Sigmoid colon (tissue), 7 donors: ENCODE data around the gene MAP10. TPM values are rescaled to one million over a fixed set of nuclear protein-coding genes. Genes with fewer than 3 reads are reported as not detected.
A peak's percentile ranks its signal among the peaks of the same experiment; 100 is the strongest.

Experiments
- DNase-seq: peaks from one replicate; pipeline ENCODE4 v3.0.0-alpha.2; 2019
- H3K27ac ChIP-seq, 4 donors: fragments of 200-600 bp; sonication (generic); one replicate each; pipeline ENCODE4 v1.5.1; 2016 to 2019; ENCODE audit warnings: mild to moderate bottlenecking in 1 of 4
- H3K27me3 ChIP-seq, 3 donors: fragments of 200-600 bp; sonication (generic); one replicate each; pipeline ENCODE4 v1.5.1; 2019; ENCODE audit warnings: mild to moderate bottlenecking in 1 of 3
- H3K36me3 ChIP-seq, 4 donors: fragments of 200-600 bp; sonication (generic); one replicate each; pipeline ENCODE4 v1.5.1; 2016 to 2019
- H3K4me1 ChIP-seq, 4 donors: fragments of 200-600 bp; sonication (generic); one replicate each; pipeline ENCODE4 v1.5.1; 2017 to 2019
- H3K4me3 ChIP-seq, 4 donors: fragments of 200-600 bp; sonication (generic); one replicate each; pipeline ENCODE4 v1.5.1; 2017 to 2019; ENCODE audit warnings: mild to moderate bottlenecking in 2 of 4, moderate library complexity in 1 of 4
- H3K9me3 ChIP-seq, 4 donors: fragments of 200-600 bp in 3 of 4; sonication (generic) in 3 of 4; one replicate each; pipeline versions ENCODE4 v1.5.1 to v1.6.1; 2013 to 2019
- EP300 ChIP-seq, 4 donors: sonication (generic); formaldehyde crosslinking; IDR thresholded peaks; one replicate each; pipeline ENCODE4 v1.6.1; 2017; ENCODE audit warnings: antibody characterized with exemption in 4 of 4
- POLR2A ChIP-seq, 2 donors: fragments of 450-650 bp; IDR thresholded peaks; one replicate each; pipeline ENCODE4 v1.6.1; 2016; ENCODE audit warnings: antibody characterized with exemption in 2 of 2, mild to moderate bottlenecking in 2 of 2, moderate library complexity in 2 of 2
- POLR2AphosphoS5 ChIP-seq, 4 donors: sonication (generic); formaldehyde crosslinking; IDR thresholded peaks; one replicate each; pipeline ENCODE4 v1.6.1; 2017; ENCODE audit warnings: antibody characterized with exemption in 4 of 4
- WGBS, 2 donors: extraction: QIAGEN DNeasy Blood & Tissue Kit; methylation state at CpG; one replicate each; pipeline ENCODE4 v1.1.7; 2013; 5-methylcytosine and 5-hydroxymethylcytosine counted together
- intact Hi-C: fragments of 100-400 bp; cut with DNase I; formaldehyde crosslinking; loops from one replicate; pipeline ENCODE4 v1.15.1; 2023
- polyA plus RNA-seq, 3 donors: library from polyadenylated mRNA; stranded (reverse); fragments of 200-250 nt; gene quantifications; one replicate each; pipeline ENCODE4 v1.2.3, GENCODE V29; 2013
- total RNA-seq, 4 donors: library from RNA; depleted of rRNA; stranded (reverse); fragments of >200 nt; gene quantifications; one replicate each; pipeline ENCODE4 v1.1.0, GENCODE V29; 2016
- TF ChIP-seq, protein P1 (sequence below), 4 experiments: fragments of 450-650 bp in 3 of 4; fragments of 200-600 bp in 1 of 4; IDR thresholded peaks; one replicate each; pipeline ENCODE4 v1.5.1; 2016 to 2019; ENCODE audit warnings: antibody characterized with exemption in 4 of 4, mild to moderate bottlenecking in 3 of 4, moderate library complexity in 2 of 4
- donor health status: healthy with polysubstance abuse.
- donor health status: Bipolar disorder and iron deficiency.
- donor health status: healthy.

MAP10 gene, protein sequence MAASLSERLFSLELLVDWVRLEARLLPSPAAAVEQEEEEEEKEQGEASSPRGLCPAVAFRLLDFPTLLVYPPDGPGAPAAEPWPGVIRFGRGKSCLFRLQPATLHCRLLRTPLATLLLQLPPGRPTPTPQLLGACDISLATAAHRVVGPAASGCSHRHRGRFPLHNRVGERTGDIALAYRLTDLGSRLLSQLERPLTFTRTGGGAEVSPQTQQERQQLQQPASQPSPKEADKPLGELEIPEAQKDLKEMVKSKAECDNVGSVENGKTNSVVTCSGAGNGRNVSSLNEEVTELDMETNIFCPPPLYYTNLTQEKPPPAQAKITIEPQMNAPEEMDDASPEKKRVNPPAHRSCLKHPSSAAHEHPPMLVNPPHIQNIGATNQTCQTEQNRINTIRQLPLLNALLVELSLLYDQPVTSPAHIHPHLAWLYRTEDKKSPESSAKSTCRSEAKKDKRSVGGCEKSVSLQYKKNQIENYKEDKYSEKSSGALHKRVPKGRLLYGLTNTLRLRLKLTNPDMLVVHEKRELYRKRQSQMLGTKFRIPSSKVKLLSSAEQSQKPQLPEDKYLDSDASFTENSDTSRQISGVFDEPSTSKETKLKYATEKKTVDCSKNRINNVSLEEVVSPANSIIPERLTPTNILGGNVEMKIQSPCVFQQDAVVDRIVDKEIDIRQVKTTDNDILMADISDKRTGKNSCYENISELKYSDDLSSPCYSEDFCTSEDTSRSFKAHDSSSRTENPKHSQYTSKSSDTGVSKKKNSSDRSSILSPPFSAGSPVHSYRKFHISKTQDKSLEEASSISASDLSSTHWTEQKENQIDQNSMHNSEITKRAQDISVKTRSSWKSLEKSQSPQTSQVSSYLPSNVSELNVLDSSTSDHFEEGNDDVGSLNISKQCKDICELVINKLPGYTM
- 1 to 10 TPM; 1.4 to 3.3 (median 2.7) TPM for total RNA-seq
- 1 to 10 TPM in 1 of 3 donors, under 1 TPM in 2; 0.46 to 2.0 (median 0.60) TPM for polyA plus RNA-seq

DNA sequence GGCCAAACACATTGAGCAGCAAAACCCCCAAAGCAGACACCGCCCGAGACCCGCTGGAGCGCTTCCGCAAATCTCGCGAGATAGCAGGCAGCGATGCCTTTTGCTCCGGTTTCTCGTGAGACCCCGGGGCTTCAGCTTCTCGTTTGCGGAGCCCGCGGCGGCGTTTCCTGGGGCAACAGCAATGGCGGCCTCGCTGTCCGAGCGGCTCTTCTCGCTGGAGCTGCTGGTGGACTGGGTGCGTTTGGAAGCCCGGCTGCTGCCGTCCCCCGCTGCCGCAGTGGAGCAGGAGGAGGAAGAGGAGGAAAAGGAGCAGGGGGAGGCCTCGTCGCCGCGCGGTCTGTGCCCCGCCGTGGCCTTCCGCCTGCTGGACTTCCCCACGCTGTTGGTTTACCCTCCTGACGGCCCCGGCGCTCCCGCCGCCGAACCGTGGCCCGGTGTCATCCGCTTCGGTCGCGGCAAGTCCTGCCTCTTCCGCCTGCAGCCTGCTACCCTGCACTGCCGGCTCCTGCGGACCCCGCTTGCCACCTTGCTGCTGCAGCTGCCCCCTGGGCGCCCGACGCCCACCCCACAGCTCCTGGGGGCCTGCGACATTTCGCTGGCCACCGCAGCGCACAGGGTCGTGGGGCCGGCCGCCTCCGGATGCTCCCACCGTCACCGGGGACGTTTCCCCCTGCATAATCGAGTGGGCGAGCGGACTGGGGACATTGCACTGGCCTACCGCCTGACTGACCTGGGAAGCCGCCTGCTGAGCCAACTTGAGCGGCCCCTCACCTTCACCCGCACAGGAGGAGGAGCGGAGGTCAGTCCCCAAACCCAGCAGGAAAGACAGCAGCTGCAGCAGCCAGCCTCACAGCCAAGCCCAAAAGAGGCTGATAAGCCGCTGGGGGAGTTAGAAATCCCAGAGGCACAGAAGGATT, at the start of gene MAP10:
MAP10 (plus strand) TSS at position 148 of the 917 bp plus-strand sequence; CDS start at position 182, 34 bp downstream.
- H3K27ac ChIP-seq = peak within 1 kb of the TSS; percentile 75 to 80 (median 76)
- peak in 3 of 4 donors; percentile 19 to 59 (median 45) for TF ChIP-seq POLR2AphosphoS5 (IDR thresholded peaks at IDR 0.05)
- no peak for TF ChIP-seq EP300 (IDR thresholded peaks at IDR 0.05)
- H3K9me3 ChIP-seq = no peaks in the 10 kb centered on the region
- peak within 1 kb of the TSS; percentile 63 to 80 (median 70) for H3K4me3 ChIP-seq
- peaks cover 0 to 17% (median 8%) of the 10 kb centered on the region in 4 donors for H3K4me1 ChIP-seq
- peak; percentile 82 for DNase-seq
- H3K27me3 ChIP-seq = no peaks in the 10 kb centered on the region
- intact Hi-C loops = loop anchor here (10.0 kb wide), 1 partner anchor 149 kb away; the partner anchor contains the start of gene NTPCR
- H3K36me3 ChIP-seq = no peaks in the 10 kb centered on the region
- WGBS, 2 donors = 12 to 20% methylated on average over 75 of the region's 75 CpGs

DNA sequence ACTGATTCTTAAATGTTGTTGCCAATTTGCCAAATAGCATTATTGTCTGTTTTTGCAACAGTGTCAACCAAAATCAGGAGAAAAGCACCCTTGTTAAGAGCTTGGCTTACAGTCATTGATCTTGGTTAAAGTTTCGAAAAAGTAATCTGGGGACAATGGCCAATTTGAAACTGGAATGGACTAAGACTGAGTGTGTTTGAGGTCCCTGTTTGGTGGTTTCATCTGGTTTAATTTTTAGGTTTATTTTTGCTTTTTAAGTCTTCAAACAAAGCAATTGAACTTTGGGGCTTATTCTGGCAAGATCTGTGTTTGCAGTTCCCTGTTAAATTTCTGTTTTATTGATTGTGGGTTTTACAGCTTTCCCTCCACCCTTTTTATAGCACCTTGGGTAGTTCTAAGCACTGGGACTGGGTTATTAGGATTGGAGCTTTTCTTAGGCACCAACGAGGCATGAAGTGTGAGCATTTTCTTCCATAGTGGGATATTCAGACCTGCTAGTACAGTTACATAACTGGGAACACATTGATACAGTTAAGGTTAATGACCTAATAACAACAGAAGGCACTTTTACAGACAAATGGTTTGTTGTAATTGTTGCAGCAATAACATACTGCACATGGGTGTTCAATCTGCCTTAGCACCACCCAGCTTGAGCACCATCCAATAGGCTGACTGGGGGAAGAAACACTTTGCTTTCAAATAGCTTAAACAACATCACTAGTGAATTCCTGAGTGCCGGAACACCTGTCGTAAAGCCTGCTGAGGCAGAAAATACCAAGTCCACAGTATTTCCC, 40.6 kb upstream of the MAP10 start:
- peak overlapping the region; percentile 11 to 83 (median 46) for H3K27ac ChIP-seq
- 16 to 68% methylated on average over 4 of the region's 4 CpGs for WGBS, 2 donors
- H3K9me3 ChIP-seq = no peaks in the 10 kb centered on the region

DNA sequence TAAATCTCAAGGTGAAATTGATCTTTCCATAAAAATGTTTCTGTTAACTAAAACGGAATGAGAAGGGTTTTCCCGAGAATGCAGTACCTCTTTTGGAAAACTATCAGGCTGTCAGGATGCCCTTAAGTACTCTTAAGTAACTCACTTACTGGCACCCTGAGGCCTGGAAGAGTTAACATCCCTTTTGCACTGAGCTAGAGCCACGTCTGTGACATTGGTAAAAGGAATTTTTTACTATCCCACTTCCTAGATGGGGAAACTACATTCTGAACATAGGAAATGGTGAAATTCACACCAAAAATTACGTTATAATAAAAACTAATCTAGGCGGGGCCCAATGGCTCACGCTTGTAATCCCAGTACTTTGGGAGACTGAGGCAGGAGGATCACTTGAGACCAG, 39.7 kb upstream of the MAP10 start:
- TF ChIP-seq, protein P1, sequence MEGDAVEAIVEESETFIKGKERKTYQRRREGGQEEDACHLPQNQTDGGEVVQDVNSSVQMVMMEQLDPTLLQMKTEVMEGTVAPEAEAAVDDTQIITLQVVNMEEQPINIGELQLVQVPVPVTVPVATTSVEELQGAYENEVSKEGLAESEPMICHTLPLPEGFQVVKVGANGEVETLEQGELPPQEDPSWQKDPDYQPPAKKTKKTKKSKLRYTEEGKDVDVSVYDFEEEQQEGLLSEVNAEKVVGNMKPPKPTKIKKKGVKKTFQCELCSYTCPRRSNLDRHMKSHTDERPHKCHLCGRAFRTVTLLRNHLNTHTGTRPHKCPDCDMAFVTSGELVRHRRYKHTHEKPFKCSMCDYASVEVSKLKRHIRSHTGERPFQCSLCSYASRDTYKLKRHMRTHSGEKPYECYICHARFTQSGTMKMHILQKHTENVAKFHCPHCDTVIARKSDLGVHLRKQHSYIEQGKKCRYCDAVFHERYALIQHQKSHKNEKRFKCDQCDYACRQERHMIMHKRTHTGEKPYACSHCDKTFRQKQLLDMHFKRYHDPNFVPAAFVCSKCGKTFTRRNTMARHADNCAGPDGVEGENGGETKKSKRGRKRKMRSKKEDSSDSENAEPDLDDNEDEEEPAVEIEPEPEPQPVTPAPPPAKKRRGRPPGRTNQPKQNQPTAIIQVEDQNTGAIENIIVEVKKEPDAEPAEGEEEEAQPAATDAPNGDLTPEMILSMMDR (IDR thresholded peaks at IDR 0.05) = no peak
- TF ChIP-seq POLR2A (IDR thresholded peaks at IDR 0.05) (no peak), EP300 (IDR thresholded peaks at IDR 0.05) (no peak), POLR2AphosphoS5 (IDR thresholded peaks at IDR 0.05) (no peak)
- 42 to 76% methylated on average over 6 of the region's 6 CpGs for WGBS, 2 donors
- intact Hi-C loops = loop anchor here (5.0 to 10.0 kb wide), 2 partner anchors 58 to 131 kb away; partner anchors contain the start of gene SIPA1L2
- Histone ChIP-seq H3K4me3 (no peak overlapping the region), H3K4me1 (peaks cover 0 to 42% (median 25%) of the 10 kb centered on the region in 4 donors), H3K9me3 (no peaks in the 10 kb centered on the region), H3K36me3 (no peaks in the 10 kb centered on the region), H3K27me3 (no peaks in the 10 kb centered on the region), H3K27ac (peak overlapping the region; percentile 11 to 83 (median 46))
- DNase-seq = no peak

More for the DNA sequence above, 40.6 kb upstream of the MAP10 start:
- H3K27me3 ChIP-seq = no peaks in the 10 kb centered on the region
- H3K4me1 ChIP-seq = peaks cover 0 to 42% (median 25%) of the 10 kb centered on the region in 4 donors
- intact Hi-C loops = loop anchor here (5.0 to 10.0 kb wide), 2 partner anchors 57 to 130 kb away; partner anchors contain the start of gene SIPA1L2
- DNase-seq = peak; percentile 70
- no peaks in the 10 kb centered on the region for H3K36me3 ChIP-seq
- H3K4me3 ChIP-seq = no peak overlapping the region
- TF ChIP-seq POLR2A (IDR thresholded peaks at IDR 0.05) = no peak
- peak in 3 of 4 donors; percentile 13 to 52 (median 19) for TF ChIP-seq POLR2AphosphoS5 (IDR thresholded peaks at IDR 0.05)

DNA sequence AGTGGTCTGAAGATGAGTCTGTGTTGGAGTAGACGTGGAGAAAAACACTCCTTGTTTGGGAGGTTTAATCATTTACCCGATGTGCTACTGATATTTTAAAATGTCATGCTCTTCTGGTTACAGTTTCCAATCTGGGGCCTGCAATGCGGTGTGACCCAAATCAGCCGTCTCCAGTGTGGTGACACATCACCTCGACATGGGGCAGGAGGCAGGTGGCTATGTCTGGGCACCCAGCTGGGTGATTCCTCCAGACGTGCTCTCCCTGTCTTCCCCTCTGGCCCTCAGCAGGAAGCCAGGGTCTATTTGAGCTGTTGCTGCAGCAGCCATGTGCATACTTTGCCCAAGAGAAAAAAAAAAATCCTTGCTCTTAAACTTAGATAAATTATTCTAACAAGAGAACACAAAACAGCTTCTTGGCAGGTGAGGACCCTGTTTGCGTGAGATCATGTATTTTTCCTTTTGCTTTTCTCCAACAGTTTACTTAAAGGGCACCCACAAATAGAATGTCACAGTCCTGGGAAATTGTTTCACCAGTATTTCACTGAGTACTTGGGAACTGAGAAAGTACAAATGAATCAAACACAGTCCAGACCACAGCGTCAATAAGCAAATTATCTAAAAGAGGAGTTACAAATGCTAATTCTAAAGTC, 38.9 kb upstream of the MAP10 start:
- no peaks in the 10 kb centered on the region for H3K9me3 ChIP-seq
- H3K27ac ChIP-seq = peak overlapping the region; percentile 68 to 83 (median 71)
- H3K4me1 ChIP-seq = peaks cover 0 to 42% (median 25%) of the 10 kb centered on the region in 4 donors
- no peak overlapping the region for H3K4me3 ChIP-seq
- DNase-seq = no peak
- no peaks in the 10 kb centered on the region for H3K36me3 ChIP-seq
- TF ChIP-seq POLR2AphosphoS5 (IDR thresholded peaks at IDR 0.05) (peak in 2 of 4 donors; percentile 23 to 62), POLR2A (IDR thresholded peaks at IDR 0.05) (no peak), EP300 (IDR thresholded peaks at IDR 0.05) (no peak)
- no peaks in the 10 kb centered on the region for H3K27me3 ChIP-seq
- 29 to 49% methylated on average over 8 of the region's 8 CpGs for WGBS, 2 donors
- intact Hi-C loops = loop anchor here (5.0 to 10.0 kb wide), 2 partner anchors 59 to 132 kb away; partner anchors contain the start of gene SIPA1L2

DNA sequence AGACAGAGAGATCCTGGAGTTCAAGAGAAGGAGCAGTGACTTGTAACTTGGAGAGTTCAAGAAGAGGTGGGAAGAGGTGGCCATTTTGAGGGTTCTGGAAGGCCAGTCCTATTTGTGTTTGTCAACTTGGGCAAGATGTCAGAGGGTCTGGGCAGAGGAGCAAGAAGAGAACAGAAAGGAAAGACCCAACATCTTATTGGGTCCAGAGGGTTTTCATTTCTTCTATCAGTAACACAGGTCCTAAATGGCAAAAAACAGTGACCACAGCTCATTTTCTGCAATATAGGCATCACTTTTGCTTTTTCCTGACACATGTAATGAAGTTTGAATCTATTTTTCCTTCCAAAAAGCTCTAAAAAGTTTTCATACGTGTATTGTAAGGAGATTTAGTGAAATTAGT, 38.3 kb upstream of the MAP10 start:
- TF ChIP-seq POLR2AphosphoS5 (IDR thresholded peaks at IDR 0.05) = no peak
- TF ChIP-seq EP300 (IDR thresholded peaks at IDR 0.05) = no peak
- no peak for TF ChIP-seq POLR2A (IDR thresholded peaks at IDR 0.05)
- TF ChIP-seq, protein P1 (IDR thresholded peaks at IDR 0.05) = no peak
- Histone ChIP-seq H3K4me1 (peaks cover 0 to 42% (median 25%) of the 10 kb centered on the region in 4 donors), H3K9me3 (no peaks in the 10 kb centered on the region), H3K27ac (peak overlapping the region; percentile 68 to 83 (median 71)), H3K4me3 (no peak overlapping the region), H3K27me3 (no peaks in the 10 kb centered on the region), H3K36me3 (no peaks in the 10 kb centered on the region)
- intact Hi-C loops = loop anchor here (5.0 to 10.0 kb wide), 2 partner anchors 60 to 132 kb away; partner anchors contain the start of gene SIPA1L2
- 39 to 56% methylated on average over 1 of the region's 1 CpG for WGBS, 2 donors
- DNase-seq = no peak
